T-helper 1 cell (primary cell): ENCODE measurements around the gene FANCI.

Source experiments
- DNase-seq, 5 donors: peaks; one replicate each; pipeline ENCODE4 v3.0.0-alpha.2; 2012 to 2020
- total RNA-seq, 4 donors: gene quantifications; one replicate each; lab custom pipeline; 2026; lab: John Stamatoyannopoulos, UW

FANCI gene
- total RNA-seq = 10.2 to 25.3 (median 19.4) reads per million in 4 donors

DNA sequence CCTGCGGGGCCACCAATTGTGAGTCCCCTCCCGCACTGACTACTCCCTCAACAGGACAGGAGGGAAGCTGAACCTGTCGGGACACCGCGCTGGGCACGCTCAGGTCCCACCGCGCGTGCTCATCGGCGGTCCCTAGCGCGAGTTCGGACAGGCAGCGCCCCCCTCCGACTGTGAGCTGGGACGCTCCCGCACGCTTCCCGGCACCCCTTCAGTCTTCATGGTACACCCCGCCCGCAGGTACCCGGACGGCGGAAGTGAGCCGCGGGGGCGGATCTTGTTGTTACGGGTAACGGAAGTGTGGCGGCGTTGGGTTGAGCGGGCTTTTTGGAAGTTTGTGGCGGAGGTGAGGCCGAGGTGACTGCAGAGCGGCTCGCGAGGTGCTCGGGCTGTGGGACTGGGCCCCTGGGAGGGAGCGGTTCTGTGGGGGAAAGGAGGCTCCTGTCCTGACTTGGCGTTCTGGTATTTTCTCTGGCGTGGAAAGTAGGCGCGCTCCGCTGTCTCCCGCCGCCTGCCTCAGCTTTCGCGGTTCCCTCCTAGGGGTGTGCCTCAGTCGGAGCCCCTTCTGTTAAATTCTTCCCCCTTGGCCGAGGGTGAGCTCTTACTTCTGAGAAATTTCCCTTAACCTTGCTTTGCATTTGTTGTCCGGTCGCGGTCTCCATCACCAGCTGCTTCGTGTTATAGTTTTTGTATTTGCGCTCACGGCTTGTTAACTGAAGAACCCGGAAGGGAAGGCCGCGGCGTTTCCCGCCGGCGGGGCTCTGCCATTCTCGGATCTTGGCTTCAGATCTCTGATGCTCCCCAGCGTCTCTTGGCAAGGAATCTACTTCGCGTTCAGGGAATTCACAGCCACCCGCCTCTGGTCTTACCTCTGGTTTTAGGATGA, at the start of gene FANCI:
FANCI (plus strand) TSS at position 289 of the 883 bp plus-strand sequence. CDS start 3,669 bp downstream, outside the sequence.
- peak; percentile 87 to 95 (median 92) for DNase-seq

DNA sequence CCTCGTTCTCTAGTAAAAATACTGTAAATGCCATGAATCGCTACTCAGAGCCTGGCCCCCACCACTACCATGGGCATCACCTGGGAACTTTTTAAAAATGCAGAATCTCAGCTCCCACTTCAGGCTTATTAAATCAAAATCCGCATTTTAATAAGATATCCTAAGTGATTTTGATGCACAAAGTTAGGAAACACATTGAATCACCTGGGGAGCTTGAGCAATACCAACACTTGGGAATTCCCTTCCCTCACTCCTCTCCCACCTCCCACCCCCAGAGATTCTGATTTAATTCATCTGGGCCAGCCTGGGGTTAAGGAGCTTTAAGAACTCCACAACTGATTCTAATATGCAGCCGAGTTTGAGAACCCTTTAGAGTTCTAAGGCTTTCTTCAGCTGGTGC, 49.2 kb upstream of the FANCI start:
- no peak for DNase-seq

DNA sequence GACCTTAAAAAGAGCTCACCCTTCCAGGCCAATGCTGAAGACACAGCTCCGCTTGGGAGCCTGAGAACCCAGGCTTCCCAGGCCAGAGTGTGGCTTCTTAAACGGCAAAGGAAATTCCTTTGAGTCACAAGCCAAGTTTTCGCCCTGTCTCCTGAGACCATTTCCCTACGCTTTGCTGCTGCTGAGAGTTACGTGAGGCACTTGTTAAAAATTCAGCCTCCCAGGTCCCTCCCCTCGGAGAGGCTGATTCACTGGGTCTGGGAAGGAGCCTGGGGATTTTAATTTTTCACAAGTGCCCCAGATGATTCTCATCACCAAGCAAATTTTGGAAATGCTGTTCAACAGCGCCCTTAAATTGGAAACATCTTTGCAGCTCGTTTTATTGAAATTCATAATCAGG, 47.9 kb upstream of the FANCI start:
- no peak for DNase-seq

DNA sequence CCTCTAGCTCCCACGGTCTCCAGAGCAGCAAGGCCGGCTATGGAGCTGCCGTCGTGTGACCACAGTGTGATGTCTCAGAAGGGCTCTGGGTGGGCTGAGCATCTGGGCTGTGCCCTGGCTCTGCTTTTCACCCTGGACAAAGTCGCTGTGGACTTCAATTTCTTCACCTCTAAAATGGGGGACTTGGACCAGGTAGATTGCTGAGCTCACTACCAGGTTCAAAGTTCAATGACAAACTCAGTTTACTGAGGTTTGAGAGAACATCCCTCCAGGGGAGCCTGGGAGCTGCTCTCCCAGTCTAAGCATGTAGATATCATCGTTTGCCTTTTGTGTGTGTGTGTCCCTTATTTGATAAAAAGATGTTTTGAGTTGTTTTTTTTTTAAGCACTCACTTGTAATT, 47.5 kb upstream of the FANCI start:
- DNase-seq = no peak

DNA sequence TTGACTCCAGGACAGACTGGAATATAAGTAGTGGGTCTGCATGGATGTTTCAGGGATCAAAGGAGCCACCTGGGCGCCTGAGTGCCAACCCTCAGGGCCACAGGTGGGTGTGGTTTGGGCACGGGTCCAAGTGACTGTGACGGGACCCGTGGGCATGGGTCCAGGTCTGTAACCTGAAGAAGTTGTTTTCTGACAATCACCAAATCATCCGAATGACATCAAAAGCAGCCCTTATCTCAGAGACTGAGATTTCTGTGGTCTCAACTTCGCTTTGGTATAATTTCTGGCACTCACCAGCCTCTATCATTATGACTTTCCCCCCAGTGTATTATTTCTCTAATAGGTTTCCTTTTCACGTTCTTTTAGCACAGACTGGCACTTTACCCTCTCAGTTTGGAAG, 46.8 kb upstream of the FANCI start:
- peak in 1 of 5 donors; percentile 20 for DNase-seq

DNA sequence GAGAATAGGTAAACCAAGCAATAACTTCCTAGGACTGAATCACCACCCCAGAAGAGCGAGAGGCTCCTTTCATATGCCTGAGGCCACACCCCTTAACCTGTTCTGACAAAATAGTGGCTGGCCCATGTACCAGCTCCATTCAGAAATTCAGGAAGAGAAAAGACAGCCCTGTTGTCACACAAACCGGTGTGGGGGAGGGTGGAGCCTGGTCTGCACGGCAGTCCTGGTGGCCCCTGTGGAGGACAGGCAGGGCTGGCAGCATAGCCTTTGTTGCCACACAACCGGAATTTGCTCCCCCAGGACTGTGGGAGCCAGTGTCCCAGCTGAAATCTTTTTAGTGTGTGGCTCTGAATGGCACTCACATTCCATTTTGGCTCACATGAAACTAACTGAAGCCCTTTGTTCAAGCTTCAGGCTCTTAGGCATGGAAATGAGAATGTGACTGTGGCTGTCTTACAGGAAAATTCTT, 46.2 kb upstream of the FANCI start:
- DNase-seq = peak in 1 of 5 donors; percentile 19

DNA sequence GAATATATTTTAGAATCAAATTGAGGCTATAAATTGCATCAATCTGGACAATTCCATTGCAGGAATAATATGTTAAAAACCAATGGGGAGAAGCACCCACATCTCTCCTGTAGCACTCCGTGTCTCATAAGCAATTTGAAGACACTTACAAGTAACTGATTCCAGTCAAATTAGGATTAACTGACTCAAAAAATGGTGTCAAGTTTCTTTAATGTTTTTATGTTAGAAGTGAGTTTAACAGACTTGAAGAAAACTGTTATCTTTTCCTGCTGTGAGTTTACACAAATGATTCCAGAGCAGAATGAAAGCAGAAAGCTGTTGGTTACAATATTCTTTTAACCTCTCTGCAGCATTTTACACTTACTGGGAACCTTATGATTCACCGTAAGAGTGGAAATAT, 45.6 kb upstream of the FANCI start:
- DNase-seq = no peak

DNA sequence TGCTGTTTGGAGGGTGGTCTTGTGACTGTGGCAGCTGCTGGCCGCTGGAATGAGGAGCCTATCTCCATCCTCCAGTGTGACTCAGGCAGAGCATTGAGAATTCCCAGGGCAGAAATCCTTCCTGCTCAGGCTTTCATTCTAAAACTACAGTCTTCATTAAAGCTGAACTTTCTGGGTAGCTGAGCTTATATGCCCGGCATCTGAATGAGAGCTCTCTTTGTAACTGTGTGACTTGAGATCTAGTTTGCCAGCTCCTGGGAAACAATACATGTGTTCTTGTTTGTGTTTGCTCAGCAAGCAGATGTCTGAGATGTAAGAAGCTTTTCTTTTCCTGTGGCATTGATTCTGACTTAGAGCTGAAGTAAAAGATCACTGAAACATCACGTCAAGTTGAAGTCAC, 44.8 kb upstream of the FANCI start:
- DNase-seq = no peak

DNA sequence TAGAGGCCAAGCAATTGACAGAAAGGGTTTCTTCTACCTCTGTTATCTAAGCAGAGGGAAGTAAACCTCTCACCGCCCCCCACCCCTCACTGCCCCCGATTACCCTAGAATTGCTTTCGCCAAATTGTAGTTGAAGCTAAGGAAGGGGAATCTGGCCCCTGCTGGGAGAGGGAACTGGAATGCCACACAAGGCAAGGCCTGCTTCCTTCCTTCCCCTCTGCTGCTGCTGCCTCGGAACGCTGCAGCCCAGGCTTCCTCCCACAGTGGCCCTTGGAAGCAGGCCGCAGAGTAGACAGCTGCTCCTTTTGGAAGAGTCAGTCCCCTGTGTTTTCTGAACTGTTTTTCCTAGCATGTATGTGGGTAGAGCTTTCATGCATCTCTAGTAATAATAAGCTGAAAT, 44.0 kb upstream of the FANCI start:
- no peak for DNase-seq

DNA sequence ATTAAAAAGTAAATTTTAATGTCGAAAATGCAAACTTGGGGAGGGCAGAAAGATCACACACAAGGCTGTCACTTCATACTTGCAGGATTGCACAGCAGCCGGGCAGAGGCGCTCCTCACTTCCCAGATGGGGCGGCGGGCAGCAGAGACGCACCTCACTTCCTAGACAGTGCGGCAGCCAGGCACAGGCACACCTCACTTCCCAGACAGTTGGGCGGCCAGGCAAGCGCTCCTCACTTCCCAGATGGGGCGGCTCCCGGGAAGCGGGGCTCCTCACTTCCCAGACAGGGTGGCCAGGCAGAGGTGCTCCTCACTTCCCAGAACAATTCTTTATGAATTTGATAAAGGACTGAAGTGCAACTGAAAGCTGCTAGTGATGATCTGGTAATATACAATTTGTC, 43.6 kb upstream of the FANCI start:
- no peak for DNase-seq

DNA sequence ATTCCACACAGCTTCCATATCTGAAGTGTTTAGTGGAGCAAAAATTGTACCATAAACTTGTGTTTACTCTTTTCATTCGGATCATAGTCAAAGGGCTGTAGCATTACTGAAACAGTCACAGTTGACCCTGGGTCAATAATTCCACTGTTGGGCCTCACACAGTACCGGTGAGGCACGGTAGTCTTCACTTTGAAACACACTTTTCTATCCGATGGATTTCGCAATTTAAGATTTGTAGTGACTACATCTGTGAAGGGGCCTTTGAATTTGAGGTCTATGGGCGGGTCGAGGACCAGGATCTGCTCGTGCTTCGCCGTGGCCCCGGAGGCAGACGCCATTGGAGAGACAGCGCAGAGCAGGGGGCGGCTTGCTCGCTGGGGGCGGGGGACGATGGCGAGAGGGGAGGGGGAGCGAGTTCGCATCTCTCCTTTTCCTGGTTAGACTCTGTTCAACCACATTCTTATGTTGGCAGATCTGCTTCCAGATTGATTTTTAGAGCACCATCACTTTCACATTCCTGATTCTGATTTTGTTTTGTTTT, 42.2 kb upstream of the FANCI start:
- no peak for DNase-seq

DNA sequence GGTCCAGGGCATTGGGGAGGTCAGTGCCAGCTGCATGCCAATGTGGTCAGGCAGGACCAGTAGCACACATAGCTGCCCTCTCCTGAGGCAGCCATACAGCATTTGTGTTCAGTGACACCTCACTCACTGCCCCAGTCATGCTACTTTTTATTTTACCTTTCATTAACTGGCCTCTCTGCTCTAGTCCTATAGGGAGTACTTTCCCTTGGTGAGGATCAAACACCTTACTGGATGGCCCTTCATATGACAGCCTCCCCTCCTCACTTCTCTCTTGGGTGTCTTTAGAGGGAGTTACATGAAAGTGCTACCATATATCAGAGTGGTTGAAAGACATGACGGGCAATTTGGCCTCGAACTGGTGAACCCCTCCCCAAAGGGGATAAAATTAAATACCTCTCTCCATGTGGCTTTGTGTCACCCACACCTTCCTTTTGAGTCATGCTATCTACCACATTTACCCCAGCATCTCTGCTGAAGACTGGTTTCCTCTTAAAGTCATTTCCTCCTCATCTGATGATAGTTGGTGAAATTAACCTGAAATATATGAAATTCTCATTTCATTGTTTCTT, 40.0 kb upstream of the FANCI start:
- peak in 1 of 5 donors; percentile 77 for DNase-seq

DNA sequence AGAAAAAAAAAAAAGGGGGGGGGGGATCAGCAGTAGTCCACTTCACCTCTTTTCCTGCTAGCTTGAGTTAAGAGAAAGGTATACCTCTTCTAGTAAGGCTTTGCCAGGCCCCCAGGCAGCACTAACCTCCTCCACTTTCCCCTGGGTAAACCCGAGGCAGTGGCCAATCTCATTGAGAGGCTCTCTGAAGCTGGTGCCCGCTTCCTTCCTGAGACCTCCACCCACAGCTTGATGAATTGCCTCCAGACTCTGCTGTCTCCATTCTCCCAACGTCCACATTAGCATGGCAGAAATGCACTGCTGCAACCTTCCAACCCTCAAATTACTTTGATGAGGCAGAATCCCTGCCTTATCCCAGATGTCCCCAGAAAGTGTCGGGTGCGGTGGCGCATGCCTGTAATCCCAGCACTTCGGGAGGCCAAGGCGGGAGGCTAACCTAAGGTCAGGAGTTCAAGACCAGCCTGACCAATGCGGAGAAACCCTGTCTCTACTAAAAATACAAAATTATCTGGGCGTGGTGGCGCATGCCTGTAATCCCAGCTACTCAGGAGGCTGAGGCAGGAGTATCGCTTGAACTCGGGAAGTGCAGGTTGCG, 37.7 kb upstream of the FANCI start:
- DNase-seq = no peak

DNA sequence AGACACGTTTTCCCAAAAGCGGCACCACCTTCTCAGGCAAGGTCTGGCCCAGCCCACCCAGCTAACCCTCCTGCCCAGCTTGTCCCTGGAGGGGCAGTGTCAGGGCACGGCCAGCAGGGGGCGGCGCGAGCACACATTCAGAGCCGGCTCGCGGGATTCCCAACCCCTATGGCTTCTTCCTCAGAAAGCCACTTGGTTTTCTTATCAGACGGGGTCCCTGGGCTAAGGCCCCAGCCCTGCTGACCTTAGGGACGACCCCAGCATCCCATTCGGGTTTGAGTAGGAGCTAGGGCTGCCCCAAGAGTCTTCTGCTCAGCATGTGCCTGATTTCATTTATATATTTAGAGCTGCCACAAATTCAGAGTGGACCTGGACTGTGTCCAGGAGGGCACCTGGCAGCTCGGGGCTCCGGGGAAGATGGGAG, 36.9 kb upstream of the FANCI start:
- DNase-seq = peak; percentile 45 to 63 (median 55)

DNA sequence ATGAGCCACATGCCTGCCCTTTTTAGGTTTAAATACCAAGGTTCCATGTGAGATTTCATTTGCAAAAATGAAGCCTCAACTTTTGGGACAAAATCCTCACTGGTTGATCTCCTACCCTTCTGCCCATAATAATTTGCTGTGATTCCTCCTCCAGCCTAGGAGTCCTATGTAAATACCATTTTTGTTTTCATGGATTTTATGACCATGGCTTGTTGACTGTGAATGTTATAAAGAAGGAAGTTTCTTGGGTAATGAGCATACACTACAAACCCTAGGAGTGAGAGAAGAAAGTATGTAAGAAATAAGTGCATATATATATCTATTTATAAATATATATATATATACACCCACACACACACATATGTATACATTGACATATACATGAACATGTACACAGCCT, 35.5 kb upstream of the FANCI start:
- DNase-seq = no peak

DNA sequence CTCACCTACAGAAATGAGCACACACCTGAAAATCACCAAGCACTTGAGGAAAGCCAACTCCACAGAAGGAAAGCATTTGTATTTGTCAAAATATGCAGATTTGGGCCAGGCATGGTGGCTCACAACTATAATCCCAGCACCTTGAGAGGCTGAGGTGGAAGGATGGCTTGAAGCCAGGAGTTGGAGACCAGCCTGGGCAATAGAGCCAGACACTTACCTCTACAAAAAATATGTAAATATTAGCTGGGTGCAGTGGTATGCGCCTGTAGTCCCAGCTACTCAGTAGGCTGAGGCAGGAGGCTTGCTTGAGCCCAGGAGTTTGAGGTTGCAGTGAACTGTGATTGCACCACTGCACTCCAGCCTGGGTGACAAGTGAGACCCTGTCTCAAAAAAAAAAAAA, 34.7 kb upstream of the FANCI start:
- DNase-seq = no peak

DNA sequence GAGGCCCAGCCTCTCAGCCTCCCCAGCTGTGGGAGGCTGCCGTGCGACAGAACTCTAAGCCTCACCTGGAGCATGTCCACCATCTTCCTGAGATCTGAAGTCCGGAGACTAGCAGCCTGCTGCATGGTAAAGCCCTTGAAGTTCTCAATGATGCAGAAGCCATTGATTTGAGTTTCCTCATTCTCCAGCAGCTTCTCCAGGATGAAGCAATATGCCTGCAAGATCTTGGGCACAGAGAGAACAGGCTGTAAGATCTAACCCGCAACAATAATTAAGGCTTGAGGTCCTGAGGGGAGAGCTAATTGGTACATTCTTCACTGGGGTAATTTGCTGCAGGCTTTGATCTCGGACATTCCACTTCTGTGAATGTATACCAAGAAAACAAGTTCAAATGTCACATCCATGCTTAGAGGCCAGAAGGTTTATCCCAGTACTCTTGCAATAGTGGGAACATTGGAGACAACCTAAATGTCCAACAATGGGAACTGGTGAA, 32.1 kb upstream of the FANCI start:
- DNase-seq = no peak

DNA sequence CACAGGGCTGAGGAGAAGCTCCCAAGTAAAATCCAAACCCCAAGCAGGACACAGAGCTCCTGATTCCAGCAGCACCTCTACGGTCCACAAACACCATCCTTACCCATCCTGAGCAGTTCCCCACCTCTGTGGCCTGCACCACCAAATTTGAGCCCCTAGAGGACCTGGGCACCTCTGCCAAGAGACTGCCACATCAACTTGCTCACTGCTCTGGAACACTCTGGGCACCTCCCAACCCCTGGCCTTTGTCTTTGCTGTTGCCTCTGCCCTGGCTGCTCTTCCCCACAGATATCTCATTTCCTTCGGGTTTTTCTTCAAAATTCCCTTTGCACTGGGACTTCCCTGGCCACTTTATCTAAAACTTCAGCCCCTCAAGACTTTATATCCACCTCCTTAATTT, 28.2 kb upstream of the FANCI start:
- no peak for DNase-seq

DNA sequence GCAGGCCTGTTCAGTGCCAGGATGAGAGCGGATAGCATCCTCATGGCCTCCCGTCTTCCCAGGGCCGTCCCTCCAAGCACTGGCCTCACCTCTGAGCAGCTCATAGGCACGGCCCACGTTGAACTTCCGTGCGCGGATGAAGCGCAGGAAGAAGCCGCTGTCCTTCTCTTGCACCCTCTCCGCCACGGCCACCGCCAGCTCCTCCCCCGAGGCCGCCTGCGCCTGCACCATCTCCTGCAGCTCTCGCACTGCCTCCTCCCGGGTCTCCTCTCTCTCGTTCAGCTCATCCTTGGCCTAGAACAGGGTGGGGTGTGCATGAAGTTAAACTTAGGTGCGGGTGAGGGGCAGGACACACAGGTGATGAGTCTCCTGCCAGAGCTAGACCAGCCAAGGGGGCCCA, 26.7 kb upstream of the FANCI start:
- no peak for DNase-seq

DNA sequence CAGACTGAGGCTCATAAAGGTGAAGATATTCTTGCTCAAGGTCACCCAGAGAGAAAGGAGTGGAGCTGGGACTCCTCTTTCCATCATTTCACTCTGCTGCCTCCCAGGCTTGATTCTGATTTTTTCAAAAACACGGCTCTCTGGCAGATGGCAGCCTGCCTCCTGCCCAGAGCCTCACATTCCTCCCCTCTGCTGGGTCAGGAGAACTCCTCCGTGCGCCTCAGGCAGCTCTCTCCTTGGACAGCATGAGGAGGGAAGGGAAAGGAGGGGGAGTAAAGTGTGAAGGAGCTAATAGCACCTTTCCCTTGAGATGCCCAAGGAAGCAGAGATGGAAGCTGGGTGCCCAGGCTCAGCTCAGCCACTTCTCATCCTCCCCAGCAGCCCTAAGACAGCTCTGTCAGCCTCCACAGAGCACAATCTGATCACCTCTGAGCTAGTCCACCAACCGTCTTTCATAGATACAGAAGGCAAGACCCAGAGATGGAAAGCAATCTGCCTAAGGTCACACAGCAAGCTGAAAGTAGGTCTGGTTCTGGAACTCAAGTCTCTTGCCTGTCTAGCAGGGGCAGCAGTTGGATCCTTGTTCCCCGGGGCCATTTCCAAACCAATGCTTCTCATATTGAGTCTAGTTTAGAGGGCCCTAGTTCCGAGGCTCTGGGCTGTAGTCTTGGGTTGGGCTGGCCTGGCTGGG, 25.9 kb upstream of the FANCI start:
- DNase-seq = no peak

DNA sequence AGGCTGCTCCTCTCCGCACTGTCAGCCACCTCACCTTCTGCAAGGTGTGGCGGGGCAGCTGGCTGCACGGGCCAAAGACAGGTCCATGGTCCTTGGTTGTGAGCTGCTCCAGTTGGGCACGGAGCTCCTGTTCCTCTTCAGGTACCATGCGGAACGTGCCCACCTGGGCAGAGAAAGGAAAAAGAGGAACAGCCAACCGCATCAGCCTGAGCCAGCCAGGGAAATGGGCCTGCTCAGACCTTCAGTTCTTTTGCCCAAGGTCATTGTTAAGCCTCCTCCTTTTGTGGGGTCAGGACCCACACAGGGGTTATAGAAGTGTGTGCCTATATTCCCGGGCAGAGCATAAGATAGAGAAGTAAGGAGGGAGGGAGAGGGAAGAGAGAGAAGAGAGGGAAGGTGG, 25.2 kb upstream of the FANCI start:
- no peak for DNase-seq

DNA sequence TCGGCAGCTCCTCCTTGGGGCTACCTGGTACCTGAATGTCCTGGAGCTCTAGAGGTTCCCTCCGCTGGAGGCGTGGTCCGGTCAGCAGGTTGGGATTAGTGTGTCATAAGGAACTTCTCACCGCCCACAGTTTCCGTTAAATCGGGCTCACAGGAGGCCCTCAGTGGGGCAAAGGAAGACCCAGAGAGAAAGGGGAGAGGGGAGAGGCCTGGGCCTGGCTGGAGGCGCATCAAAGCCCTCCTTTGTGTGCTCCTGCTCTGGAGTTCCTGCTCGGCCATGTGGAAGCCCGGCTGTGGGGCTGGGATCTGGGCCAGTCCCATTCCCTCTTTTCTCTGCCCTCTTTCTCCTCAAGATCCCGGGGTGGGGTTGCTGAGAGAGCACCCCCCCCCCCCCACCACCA, 22.2 kb upstream of the FANCI start, which contains the start of gene RLBP1:
RLBP1 (minus strand) TSS at position 37 of the 400 bp plus-strand sequence. CDS start 2,604 bp downstream, outside the sequence.
- DNase-seq = no peak

DNA sequence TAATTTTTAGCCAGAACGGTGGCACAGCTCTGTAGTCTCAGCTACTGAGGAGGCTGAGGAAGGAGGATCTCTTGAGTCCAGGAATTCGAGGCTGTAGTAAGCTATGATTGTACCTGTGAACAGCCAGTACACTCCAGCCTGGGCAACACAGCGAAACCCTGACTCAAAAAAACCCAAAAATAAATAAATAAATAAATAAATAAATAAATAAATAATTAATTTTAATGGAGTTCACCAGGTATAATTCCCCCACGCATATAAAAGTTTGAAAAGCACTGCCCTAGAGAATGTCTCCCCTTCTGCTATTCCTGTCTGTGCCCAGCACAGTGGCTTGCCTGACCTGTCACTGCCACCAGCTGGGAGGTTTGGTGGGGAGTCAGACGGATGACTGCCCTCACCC, 18.2 kb upstream of the FANCI start:
- no peak for DNase-seq
